PC-3 (cell line): Measurements from ENCODE around the gene PTPN20. TPM values are rescaled to one million over a fixed set of nuclear protein-coding genes. Genes with fewer than 3 reads are reported as not detected.
"Not testable (repeated sequence)": the region's sequence is repeated elsewhere in the genome, so short reads cannot be mapped to it uniquely, and the experiment has no call there.

ENCODE experiments used
- ATAC-seq: fragments of 200-7000 bp; cut with Tn5 transposase; 2 replicates; pipeline ENCODE4 v1.9.1; 2020; ENCODE audit warnings: mild to moderate bottlenecking, moderate library complexity
- BruUV-seq: library from RNA; stranded (reverse); fragments of 400-500 nt; replicated peaks from 2 replicates; lab custom pipeline; 2021; lab: Mats Ljungman, UMichigan
- CTCF ChIA-PET: fragments of 300-600 bp; sonication (Branson Sonifier 250); formaldehyde crosslinking; loops from one replicate; lab custom pipeline; 2022; ENCODE audit warnings: antibody characterized with exemption; lab: Charles Lee
- POLR2A ChIA-PET: fragments of 300-600 bp; sonication (Branson Sonifier 250); formaldehyde crosslinking; loops from one replicate; lab custom pipeline; 2022; ENCODE audit warnings: antibody characterized with exemption; ENCODE audit not compliant: unreplicated experiment; lab: Charles Lee
- DNase-seq: peaks from one replicate; pipeline ENCODE4 v3.0.0-alpha.2; 2015
- H2AFZ ChIP-seq: fragments of 300-600 bp; sonication (generic); 2 replicates; pipeline ENCODE4 v1.6.0; 2016; ENCODE audit warnings: antibody characterized with exemption, low read length
- H3F3A ChIP-seq: fragments of 300-600 bp; sonication (generic); one replicate; pipeline ENCODE4 v1.6.0; 2017; ENCODE audit warnings: antibody characterized with exemption, low read length, control low read depth, mild to moderate bottlenecking; ENCODE audit not compliant: unreplicated experiment
- H3K27ac ChIP-seq: fragments of 300-600 bp; sonication (generic); 2 replicates; pipeline ENCODE4 v1.5.1; 2016; ENCODE audit warnings: mild to moderate bottlenecking, low read length
- H3K27me3 ChIP-seq: fragments of 300-600 bp; sonication (generic); 2 replicates; pipeline ENCODE4 v1.6.1; 2016; ENCODE audit warnings: low read length, mixed read lengths
- H3K36me3 ChIP-seq: fragments of 300-600 bp; sonication (generic); 2 replicates; pipeline ENCODE4 v1.6.1; 2016; ENCODE audit warnings: low read depth, mixed run types, low read length, mixed read lengths
- H3K4me1 ChIP-seq: fragments of 300-600 bp; sonication (generic); 2 replicates; pipeline ENCODE4 v1.5.1; 2016; ENCODE audit warnings: low read length; ENCODE audit not compliant: insufficient read depth
- H3K4me2 ChIP-seq: fragments of 300-600 bp; sonication (generic); 2 replicates; pipeline ENCODE4 v1.6.0; 2016; ENCODE audit warnings: low read length
- H3K4me3 ChIP-seq: fragments of 300-600 bp; sonication (generic); 2 replicates; pipeline ENCODE4 v1.5.1; 2016; ENCODE audit warnings: mild to moderate bottlenecking, low read length, mixed read lengths
- H3K79me2 ChIP-seq: fragments of 300-600 bp; sonication (generic); 2 replicates; pipeline ENCODE4 v1.6.1; 2017; ENCODE audit warnings: low read length, mixed read lengths
- H3K9ac ChIP-seq: fragments of 300-600 bp; sonication (generic); 2 replicates; pipeline ENCODE4 v1.6.0; 2016; ENCODE audit warnings: mild to moderate bottlenecking, low read length
- H3K9me2 ChIP-seq: fragments of 300-600 bp; sonication (generic); replicated peaks from 2 replicates; pipeline ENCODE4 v1.6.1; 2016; ENCODE audit warnings: mixed run types, low read length, mixed read lengths
- H3K9me3 ChIP-seq: fragments of 300-600 bp; sonication (generic); 2 replicates; pipeline ENCODE4 v1.6.1; 2016; ENCODE audit warnings: low read length, mixed read lengths
- H4K20me1 ChIP-seq: fragments of 300-600 bp; sonication (generic); 2 replicates; pipeline ENCODE4 v1.6.1; 2016; ENCODE audit warnings: low read length, mixed read lengths
- intact Hi-C: fragments of 100-400 bp; cut with micrococcal nuclease; formaldehyde crosslinking; loops from 2 replicates; pipeline ENCODE4 v1.9.0; 2023
- total RNA-seq: library from RNA; depleted of rRNA; stranded (reverse); fragments of >200 nt; gene quantifications from 2 replicates; pipeline ENCODE4 v1.2.3, GENCODE V29; 2014

The PTPN20 gene
- total RNA-seq, 1 experiment from 2014 or later, result 3.6 TPM

GRCh38 chr10:46922498-46922897 lies 11.3 kb downstream of the PTPN20 start:
- H3K9ac ChIP-seq, H3K79me2 ChIP-seq, H3K4me3 ChIP-seq, H3K4me1 ChIP-seq, POLR2A ChIA-PET, H4K20me1 ChIP-seq, H3K4me2 ChIP-seq, BruUV-seq, CTCF ChIA-PET, H3K36me3 ChIP-seq, H3K9me3 ChIP-seq, H3K27ac ChIP-seq, H3F3A ChIP-seq, H3K9me2 ChIP-seq, DNase-seq, H2AFZ ChIP-seq, intact Hi-C loops, H3K27me3 ChIP-seq: not testable (repeated sequence)
- peak; percentile 33; the same call in 1 of the 2 replicates for ATAC-seq

- H3K9me3 ChIP-seq, H4K20me1 ChIP-seq, H3K36me3 ChIP-seq, H3K4me2 ChIP-seq, H2AFZ ChIP-seq, DNase-seq, H3K9me2 ChIP-seq, H3K79me2 ChIP-seq, intact Hi-C loops, H3K27me3 ChIP-seq, H3K4me1 ChIP-seq, H3K27ac ChIP-seq, BruUV-seq, H3K4me3 ChIP-seq, H3K9ac ChIP-seq, ATAC-seq, POLR2A ChIA-PET, CTCF ChIA-PET, H3F3A ChIP-seq: not testable (repeated sequence)
These were observed 13.9 kb downstream of the PTPN20 start for GRCh38 chr10:46925156-46925555.

GRCh38 chr10:46925853-46926252 lies 14.6 kb downstream of the PTPN20 start:
- ATAC-seq, result peak; percentile 69
- H3K79me2 ChIP-seq, H3K9ac ChIP-seq, H3F3A ChIP-seq, H3K36me3 ChIP-seq, H3K27ac ChIP-seq, H3K4me2 ChIP-seq, POLR2A ChIA-PET, H3K4me1 ChIP-seq, CTCF ChIA-PET, H4K20me1 ChIP-seq, H3K27me3 ChIP-seq, H2AFZ ChIP-seq, H3K9me3 ChIP-seq, H3K9me2 ChIP-seq, intact Hi-C loops, H3K4me3 ChIP-seq, BruUV-seq: not testable (repeated sequence)
- DNase-seq, result peak; percentile 4

- intact Hi-C loops, CTCF ChIA-PET, ATAC-seq: not testable (repeated sequence)
These were observed 17.6 kb downstream of the PTPN20 start for GRCh38 chr10:46928810-46929209.

GRCh38 chr10:46932383-46932782 lies 21.2 kb downstream of the PTPN20 start:
- H2AFZ ChIP-seq, H3F3A ChIP-seq, intact Hi-C loops, H3K9ac ChIP-seq, H3K4me2 ChIP-seq, H3K9me3 ChIP-seq, ATAC-seq, H3K9me2 ChIP-seq, BruUV-seq, H3K79me2 ChIP-seq, CTCF ChIA-PET, DNase-seq, H3K4me3 ChIP-seq, H3K27ac ChIP-seq, H3K4me1 ChIP-seq, H3K27me3 ChIP-seq, POLR2A ChIA-PET, H3K36me3 ChIP-seq, H4K20me1 ChIP-seq: not testable (repeated sequence)

More at GRCh38 chr10:46928810-46929209, 17.6 kb downstream of the PTPN20 start:
- H3K9me3 ChIP-seq, H3K27me3 ChIP-seq, H3K9ac ChIP-seq, H3K4me2 ChIP-seq, H2AFZ ChIP-seq, BruUV-seq, H3F3A ChIP-seq, H3K27ac ChIP-seq, H3K36me3 ChIP-seq, POLR2A ChIA-PET, H4K20me1 ChIP-seq, H3K4me1 ChIP-seq, H3K79me2 ChIP-seq, H3K9me2 ChIP-seq, H3K4me3 ChIP-seq, DNase-seq: not testable (repeated sequence)

- DNase-seq, POLR2A ChIA-PET, H3K4me3 ChIP-seq, H2AFZ ChIP-seq, intact Hi-C loops, CTCF ChIA-PET, H3K4me1 ChIP-seq, BruUV-seq, H3K9ac ChIP-seq, H3K36me3 ChIP-seq, H3K9me3 ChIP-seq, H3K27me3 ChIP-seq, H4K20me1 ChIP-seq, H3K9me2 ChIP-seq, H3K27ac ChIP-seq, H3K79me2 ChIP-seq, H3K4me2 ChIP-seq, H3F3A ChIP-seq, ATAC-seq: not testable (repeated sequence)
These were observed 29.9 kb downstream of the PTPN20 start for GRCh38 chr10:46941091-46941490.
